HG03469 (cell line): Measurements from ENCODE around the gene SAPCD1.
"Not testable (repeated sequence)": the region's sequence is repeated elsewhere in the genome, so short reads cannot be mapped to it uniquely, and the experiment has no call there.

Experiments
- ATAC-seq: cut with Tn5 transposase; IDR thresholded peaks from one replicate; pipeline ENCODE4 v1.9.1; 2021; ENCODE audit warnings: mild to moderate bottlenecking, moderate library complexity, moderate number of reproducible peaks; ENCODE audit not compliant: unreplicated experiment

Gene SAPCD1

DNA sequence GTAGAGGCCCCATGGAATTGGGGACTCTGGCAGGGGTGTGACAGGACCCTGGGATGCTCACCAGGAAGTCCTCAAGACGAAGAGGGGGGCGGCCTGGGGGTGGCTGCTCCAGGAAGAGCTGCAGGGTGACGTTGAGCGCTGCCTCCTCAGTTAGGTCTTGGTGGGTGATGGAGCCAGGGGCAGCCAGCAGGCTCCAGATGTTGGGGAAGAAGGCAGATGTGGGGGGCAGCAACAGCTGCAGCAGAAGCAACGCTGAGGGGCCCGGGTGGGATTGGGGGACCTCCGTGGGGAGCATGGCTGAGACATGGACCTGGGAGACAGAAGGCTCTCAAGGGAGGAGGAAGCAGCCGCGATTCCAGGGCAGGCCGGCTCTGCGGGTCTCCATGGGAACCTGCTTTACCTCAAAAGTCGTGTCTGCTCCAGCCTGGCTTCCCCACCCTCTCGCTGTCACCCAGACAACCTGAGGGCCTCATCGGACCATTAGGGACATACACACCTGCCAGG, 14.1 kb downstream of the SAPCD1 start:
- no peak for ATAC-seq

DNA sequence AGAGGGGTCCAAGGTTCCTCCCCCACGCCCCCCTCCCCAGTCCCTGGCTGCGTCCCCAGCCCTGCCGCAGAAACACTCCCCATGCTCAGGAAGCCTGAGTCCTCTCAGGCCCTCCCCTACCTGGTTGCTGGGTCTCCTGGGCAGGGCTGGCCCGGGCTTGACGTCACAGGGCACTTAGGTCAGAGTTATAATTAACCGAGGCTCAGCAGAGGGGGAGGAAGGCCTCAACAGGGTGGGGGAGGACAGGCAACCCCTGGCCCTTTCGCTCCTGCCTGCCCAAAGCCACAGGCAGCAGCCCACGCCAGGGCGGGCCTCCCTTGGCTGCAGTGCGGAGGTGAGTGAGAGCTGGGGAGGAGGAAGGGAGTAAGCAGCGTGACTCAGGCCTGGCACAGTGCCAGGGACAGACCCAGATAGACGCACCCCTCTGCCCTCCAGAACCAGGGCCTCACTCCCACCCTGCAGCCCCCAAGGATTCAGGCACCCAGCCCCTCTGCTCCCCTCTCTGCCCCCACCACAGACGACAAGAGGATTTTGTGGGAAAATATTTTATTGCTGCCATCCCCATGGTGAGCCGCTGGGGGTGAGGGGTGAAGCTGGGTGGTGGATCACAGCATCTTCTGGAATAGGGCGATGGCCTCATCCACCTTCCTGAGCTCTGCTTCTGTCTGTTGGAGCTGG, 14.7 kb downstream of the SAPCD1 start, which contains the start of gene VWA7:
Gene VWA7, minus strand, starts transcription at position 340 of the 678 bp plus-strand sequence. CDS start 549 bp downstream, outside the sequence.
- ATAC-seq, result peak; percentile 47

DNA sequence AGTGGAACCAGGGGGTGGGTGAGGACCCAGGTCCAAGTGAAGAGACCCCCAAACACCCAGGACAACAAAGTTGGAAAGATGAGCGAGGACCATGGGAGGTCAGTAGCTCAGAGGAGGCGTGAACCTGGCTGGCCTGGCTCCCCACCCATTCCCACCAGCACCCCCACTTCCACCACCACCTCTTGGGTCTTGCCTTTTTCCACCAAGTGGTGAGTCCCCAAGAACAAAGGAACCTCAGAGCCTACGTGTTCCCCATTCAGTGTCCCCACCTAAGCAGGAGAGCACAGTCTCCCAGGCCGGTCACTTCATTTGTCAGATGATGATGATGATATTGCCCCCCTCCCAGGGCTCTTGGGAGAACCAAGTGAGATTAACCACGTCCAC, 15.2 kb downstream of the SAPCD1 start:
- no peak for ATAC-seq

DNA sequence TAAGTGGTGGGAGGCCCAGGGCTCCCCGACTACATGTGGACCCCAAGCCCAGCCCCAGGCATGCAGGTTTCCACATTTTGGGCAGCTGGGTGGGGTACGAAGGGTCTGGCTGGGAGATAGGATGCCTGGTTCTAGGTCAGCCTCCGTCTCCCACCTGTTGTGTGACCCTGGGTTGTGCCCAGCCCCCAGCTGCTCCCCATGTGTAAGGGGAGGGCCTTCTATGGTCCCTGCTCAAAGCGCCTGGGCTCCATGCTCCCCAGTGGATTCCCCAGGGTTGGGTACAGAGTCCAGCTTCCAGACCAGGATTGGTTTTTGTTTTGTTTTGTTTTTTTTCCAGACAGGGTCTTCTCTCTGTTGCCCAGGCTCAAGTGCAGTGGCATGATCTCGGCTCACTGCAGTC, 15.7 kb downstream of the SAPCD1 start:
- no peak for ATAC-seq

DNA sequence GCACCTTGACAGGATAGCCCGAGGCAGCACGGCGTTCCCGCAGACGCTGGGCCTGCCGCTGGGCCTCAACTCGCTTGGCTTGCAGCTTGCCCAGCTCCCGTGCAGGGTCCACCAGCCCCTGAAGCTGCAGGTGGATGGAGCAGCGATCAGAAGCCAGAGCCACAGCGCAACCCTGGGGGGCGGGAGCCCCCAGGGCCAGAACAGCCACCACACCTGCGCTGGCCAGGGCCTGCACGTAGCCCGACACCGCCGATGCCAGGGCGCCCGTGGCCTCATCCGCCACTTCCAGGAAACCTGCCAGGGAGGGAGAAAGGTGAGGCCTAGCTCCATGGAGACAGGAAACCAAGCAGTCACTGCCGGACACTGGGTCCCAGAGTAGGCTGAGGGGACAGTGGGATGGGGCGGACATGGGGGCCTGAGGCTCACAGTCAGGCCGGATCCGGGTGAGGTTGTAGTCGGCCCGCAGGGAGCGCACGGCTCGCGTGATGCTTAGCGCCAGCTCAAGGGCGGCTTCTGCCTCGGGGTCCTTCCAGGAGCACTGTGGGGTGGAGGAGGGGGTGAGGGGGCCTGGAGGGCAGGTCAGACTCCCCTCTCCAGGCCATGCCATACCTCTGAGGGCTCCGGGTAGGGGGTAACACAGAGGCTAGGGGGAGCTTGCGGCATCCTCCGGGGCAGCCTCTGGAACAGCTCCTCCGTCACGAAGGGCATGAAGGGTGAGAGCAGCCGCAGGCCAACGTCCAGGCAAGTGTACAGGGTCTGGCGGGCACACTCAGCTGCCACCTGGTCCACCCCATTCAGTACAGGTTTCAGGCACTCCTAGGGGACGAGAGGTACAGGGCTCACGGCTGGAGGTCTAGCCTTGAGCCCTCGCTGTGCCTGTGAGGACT, 16.8 kb downstream of the SAPCD1 start:
- no peak for ATAC-seq

DNA sequence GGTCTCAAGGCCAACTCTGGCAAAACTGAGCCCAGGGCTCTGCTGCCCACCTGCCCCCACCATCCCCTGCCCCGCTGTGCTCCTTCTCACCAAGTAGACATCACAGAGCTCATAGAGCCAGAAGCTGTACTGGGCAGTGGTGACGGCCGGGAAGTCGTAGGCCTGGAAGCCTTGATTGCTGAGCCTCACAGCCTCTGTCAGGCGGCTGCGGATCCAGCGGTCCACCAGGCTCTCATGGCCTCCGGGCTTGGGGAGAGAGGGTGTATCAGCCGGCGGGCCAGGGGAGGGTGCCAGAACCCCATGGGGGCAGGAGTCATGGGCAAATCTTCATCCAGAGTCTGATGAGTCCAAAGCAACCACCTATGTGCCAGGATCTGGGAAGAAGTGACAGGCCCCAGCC, 17.5 kb downstream of the SAPCD1 start:
- no peak for ATAC-seq

DNA sequence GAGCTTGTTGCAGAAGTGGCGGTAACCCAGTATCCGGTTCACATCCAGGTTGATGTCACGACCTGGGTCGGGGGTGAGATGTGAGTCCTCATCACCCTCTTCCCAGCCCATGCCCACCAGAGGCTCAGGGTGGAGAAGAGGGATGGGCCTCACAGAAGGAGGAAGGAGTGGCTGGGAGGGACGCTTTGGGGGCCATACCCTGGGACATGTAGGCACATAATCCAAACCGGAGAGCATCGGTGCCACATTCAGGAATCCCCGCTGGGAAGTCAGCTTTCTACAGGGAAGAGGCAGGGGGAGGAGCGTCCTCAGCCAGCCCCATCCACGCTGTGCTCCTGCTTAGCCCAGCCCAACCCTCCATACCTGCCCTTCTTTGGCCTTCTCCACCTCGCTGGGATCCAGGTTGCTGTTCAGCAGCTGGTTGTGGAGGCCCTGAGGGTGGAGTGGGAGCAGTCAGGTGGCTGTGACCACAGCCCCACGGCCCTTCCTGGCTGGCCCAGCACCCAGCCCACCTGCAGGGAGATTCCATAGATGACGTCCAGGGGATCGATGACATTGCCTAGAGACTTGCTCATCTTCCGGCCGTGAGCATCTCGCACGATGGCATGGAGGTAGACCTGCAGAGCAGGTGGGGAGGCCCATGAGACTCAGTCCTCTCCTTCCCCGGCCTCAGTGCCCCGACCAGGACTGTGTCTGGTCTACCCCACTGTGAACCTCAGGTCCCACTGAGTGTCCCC, 18.2 kb downstream of the SAPCD1 start:
- no peak for ATAC-seq

DNA sequence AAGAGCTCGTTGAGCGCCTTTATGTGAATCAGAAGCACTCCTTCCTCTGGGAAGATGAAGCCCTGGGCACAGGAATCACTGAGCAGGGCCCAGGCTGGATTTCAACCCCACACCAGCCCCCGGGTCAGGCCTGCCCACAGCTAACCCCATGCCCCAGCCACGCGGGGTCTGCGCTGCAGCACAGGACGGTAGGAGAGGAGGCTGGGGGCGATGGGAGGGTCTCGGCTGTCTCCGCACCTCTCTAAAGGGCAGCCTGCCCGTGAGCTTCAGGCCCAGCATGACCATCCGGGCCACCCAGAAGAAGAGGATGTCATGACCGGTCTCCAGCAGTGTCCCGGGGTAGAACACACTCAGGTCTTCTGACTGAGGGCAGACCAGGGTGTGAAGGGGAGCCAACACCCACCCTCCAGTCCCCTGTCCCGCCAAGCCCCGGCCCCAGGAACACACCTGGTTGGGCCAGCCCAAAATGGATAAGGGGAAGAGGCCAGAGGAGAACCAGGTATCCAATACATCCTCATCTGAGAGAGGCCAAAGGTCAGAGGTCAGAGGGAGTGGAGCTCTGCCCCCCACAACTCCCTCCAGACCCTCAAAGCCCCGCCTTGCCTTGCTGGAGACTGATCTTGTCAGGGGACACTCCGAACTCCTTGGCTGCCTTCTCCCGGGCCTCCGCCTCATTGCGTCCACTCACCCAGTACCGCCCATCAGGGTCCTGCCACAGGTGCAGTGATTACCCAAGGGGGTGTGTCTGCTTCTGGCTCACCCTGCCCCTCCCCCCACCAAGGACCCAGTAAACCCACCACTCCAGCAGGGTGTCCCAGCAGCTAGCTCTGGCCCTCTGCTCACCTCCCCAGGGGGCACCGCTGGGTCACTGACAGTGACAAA, 19.0 kb downstream of the SAPCD1 start:
- ATAC-seq, result no peak

DNA sequence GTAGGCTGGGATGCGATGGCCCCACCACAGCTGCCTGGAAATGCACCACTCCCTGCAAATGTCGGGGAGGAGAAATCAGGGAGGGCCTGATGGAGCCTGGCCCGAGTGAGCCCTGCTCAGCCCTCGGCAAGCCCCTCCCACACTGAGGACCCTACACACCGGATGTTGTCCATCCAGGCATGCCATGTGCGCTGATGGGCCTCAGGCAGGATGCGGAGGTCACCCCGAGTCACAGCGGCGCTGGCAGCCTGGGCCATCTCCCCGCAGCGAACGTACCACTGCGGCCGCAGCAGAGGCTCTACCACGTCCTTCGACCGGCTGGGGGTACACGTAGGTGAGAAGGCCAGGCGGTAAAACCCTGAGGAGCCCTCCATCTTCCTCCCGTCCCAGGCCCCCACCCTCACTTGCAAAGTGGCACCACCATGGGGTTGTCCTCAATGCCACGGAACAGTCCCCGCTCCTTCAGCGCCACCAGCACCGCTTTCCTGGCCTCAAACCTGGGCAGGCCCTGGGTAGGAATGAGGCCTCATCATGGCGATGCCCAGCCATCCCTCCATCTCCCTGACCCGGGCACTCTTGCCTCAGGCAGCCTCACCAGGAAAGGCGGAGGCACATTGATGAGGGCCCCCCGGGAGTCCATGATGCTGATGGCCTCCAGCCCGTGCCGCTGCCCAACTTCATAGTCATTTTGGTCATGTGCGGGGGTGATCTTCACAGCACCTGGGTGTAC, 19.8 kb downstream of the SAPCD1 start:
- no peak for ATAC-seq

DNA sequence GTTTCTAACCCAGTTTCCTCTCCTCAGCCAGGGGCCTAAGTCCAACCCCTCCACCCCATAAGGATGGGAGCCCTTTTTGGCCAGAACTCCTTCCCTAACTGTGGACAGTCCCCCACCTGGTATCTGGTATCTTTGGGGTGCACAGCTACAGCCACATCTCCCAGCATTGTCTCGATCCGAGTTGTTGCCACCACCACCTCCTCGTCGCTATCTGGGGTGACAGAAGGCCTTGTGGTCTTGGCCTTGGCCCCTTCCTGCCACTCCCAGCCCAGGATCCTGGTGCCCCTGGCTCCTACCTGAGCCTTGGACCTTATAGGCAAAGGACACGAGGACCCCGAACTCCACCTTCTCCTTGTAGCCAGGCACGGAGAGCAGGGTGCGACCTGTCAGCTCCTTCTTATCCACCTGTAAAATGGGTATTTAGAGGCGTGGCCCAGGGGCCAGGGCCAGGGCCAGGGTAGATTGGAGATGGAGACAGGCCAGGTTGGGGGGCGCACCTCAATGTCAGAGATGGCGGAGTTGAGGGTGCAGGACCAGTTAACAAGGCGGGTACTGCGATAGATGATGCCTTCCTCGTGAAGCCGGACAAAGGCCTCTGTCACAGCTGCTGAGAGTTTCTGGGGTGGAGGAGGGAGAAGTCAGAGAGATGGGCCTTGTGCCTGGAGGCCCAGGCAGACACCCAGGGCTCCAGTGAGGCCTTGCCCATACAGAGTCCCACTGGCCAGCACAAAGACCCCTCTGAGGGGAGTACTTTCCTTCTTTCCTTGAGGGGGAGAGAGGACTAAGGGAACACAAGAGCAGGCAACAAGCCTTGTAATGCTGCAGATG, 21.9 kb downstream of the SAPCD1 start:
- ATAC-seq, result no peak

DNA sequence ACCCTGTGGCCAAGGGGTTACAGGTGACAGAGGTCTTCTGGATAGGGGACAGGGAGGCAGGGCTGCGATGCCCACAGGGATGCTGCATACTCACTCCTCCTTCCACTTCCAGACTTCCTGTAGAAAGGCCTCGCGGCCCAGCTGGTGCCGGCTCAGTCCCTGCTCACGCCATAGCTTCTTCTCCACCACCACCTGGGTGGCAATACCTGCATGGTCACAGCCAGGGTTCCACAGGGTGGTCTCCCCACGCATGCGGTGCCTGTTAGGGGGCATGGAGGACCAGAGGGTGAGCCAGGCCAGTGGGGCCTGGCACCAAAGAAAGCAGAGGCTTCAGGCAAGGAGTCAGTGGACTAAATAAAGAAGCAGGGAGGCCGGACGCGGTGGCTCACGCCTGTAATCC, 23.0 kb downstream of the SAPCD1 start:
- ATAC-seq, result no peak

DNA sequence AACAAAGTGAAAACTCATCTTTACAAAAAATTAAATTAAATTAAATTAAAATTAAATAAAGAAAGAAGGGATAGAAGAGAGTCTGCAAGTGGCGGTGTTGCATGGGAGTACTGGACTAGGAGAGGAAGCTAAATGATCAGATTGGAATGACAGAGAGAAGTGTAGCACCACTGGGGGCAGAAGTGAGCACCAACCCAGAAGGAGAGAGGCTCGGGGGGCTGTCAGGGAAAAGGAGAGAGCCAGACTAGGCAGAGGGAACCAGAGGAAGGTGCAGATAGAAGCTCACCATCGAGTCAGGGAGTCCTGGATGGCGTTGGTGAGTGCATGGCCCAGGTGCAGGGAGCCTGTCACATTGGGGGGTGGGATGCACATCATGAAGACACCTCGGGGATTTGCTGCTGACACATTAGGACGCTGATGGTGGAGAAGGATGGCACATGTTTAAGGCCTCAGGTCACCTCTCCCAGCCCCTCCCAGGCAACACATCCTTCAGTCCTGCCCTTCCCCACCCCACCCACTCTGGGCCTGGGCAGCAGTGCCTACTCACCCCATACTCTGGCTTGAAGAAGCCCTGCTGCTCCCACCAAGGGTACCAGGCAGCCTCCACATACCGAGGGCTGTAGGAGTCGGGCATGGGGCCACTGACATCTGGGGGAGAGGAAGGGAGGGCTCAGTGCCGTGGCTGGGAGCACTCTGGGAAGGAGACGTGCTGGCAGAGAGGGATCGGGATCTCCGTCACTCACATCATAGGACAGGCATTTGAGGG, 29.1 kb downstream of the SAPCD1 start:
- ATAC-seq, result no peak

DNA sequence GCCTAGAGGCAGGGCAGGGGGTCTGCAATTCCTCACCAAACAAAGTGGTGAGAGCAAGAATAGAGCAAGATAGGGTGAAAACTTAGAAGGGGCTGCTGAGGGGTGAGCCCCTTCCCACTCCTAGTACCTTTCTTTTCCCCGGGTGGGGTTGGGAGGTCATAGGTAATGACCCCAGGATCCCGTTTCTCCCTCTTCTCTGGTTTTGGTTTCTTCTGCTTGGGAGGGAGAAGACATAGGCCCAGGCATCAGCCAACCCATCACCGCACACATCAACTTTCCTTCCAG, 29.6 kb downstream of the SAPCD1 start:
- ATAC-seq, result no peak

DNA sequence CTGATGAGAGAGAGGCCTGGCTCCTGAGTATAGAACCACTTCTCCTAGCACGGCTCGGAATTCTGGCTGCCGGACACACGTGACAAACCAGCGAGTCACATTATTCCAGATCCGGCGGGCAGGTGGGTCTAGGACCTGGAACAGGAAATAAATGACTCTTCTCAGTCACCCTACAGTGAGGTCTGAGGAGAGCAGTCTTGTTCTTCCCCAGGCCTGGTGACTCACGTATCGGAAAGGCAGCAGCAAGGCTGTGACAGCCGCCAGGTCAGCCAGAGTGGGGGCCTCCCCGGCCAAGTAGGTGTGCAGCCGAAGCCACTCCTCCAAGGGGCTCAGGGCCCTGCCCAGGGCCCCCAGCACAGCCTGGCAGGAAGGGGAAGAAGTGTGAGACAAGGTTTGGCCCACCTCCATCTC, 30.3 kb downstream of the SAPCD1 start:
- ATAC-seq, result no peak

DNA sequence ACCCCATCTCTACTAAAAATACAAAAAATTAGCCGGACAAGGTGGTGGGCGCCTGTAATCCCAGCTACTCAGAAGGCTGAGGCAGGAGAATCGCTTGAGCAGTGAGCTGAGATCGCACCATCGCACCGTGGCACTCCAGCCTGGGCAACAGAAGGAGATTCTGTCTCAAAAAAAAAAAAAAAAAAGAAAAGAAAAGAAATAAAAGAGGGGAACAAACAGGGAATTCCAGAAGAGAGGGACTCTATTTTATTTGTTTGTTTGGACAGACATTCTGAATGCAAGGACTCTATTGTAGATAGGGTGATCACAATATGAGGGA, 31.4 kb downstream of the SAPCD1 start:
- ATAC-seq, result not testable (repeated sequence)

DNA sequence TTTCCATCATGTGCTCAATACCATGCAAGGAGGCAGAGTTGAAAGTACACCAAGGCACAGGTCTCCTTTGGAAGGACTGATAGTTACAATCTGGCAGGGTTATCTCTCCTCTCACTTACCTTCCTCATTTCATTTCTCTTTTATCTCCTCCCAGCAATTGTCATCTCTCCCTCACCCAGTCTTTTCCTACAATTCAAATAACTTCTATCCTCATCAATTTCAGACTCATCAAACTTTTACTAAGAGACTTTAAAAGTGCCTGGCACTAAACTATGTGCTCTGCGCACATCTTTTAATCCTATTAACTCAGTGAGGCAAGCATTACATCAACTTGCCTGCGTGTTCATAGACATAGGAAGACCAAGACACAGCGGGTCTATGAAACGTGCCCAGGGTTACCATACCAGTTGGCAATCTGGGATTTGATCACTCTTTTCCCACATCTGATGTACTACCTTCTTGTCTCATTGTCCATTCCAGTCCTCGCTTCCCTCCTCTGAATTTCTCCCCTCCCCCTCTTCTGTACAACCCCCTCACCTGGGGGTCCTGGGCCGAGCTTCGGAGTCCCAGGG, 31.9 kb downstream of the SAPCD1 start:
- ATAC-seq, result no peak

DNA sequence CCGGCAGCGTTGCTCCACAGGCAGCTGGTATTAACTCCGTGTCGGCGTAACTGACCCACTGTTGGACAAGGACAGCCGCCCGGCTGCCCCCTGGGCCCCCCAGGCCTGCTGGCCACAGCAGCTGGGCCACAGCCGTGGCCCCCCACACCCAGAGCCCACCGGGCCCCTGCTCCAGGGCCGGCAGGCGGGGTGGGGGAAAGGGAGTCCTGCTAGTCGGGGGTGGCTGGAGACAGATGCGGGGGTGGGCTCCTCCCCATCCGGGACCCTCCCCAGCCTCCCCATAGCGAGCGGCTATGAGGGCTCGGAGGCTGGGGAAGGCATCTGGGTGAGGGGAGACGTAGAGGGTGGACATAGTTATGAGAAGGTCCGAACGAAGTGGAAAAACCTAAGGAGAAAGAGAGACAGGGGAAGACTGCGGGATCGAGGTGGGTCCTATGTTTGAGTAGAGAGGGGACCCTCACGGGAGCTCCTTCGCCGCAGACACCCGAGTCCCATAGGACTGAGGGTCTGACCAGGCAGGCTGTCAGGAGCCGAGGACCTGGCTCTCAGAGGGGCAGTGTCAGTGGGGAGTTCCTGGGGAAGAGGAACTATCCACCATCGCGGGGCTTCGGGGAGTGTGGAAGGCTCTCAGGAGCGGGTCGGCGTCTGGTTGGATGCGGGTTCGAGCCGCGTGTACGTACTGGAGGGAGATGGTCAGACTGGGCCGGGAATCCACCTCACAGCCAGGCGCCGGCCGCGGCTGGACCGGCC, 32.6 kb downstream of the SAPCD1 start:
- no peak for ATAC-seq
